Amygdala (tissue), 56 donors: ENCODE measurements around the gene KDF1.

Experiments
- DNase-seq, 56 donors: peaks; one replicate each; lab custom pipeline; 2025; lab: John Stamatoyannopoulos, UW

KDF1 gene

GRCh38 chr1:26921540-26922430 is 38.5 kb downstream of the KDF1 start, which contains the start of gene NUDC:
NUDC (plus strand) TSS chr1:26921743; CDS start chr1:26921849, 106 bp downstream.
- peak; percentile 83 to 99 (median 97) for DNase-seq

- no peak for DNase-seq
These were observed 39.1 kb downstream of the KDF1 start for GRCh38 chr1:26921126-26921539.

- DNase-seq, result no peak
These were observed 44.9 kb downstream of the KDF1 start for GRCh38 chr1:26915204-26915842.

GRCh38 chr1:26913754-26914619 is 46.3 kb downstream of the KDF1 start, which contains the start of gene NR0B2:
NR0B2 (minus strand) TSS chr1:26913975; CDS start chr1:26913940, 35 bp downstream.
- no peak for DNase-seq

- no peak for DNase-seq
These were observed 46.9 kb downstream of the KDF1 start for GRCh38 chr1:26913389-26913753.

GRCh38 chr1:26912147-26912490 is 48.1 kb downstream of the KDF1 start:
- DNase-seq, result no peak

- DNase-seq, result no peak
These were observed 48.7 kb downstream of the KDF1 start for GRCh38 chr1:26911399-26912146.

- no peak for DNase-seq
These were observed 49.7 kb downstream of the KDF1 start for GRCh38 chr1:26910343-26911160.

GRCh38 chr1:26909951-26910342 is 50.3 kb downstream of the KDF1 start:
- DNase-seq, result peak in 10 of 56 donors; percentile 2 to 44 (median 12)

- no peak for DNase-seq
These were observed 53.0 kb downstream of the KDF1 start for GRCh38 chr1:26907071-26907917.

- DNase-seq, result no peak
These were observed 59.3 kb downstream of the KDF1 start for GRCh38 chr1:26900815-26901511.

- DNase-seq, result peak in 55 of 56 donors; percentile 15 to 89 (median 75)
These were observed 60.1 kb downstream of the KDF1 start, which contains the start of gene GPATCH3 for GRCh38 chr1:26900001-26900814. GPATCH3 (minus strand) TSS chr1:26900467; CDS start chr1:26900442, 25 bp downstream.
